Progenitor cell of endocrine pancreas (in vitro differentiated cells): ENCODE data around the gene LARP1. TPM values are rescaled to one million over a fixed set of nuclear protein-coding genes. Genes with fewer than 3 reads are reported as not detected.

Experiments used
- DNase-seq: peaks from one replicate; pipeline ENCODE4 v3.0.0; 2021; ENCODE audit warnings: low spot score; ENCODE audit not compliant: unreplicated experiment
- H3K27ac Mint-ChIP-seq: 2 replicates; pipeline ENCODE4 v1.8.0; 2021; ENCODE audit warnings: mild to moderate bottlenecking, moderate library complexity, mixed read lengths
- H3K27me3 Mint-ChIP-seq: 2 replicates; pipeline ENCODE4 v1.8.0; 2021; ENCODE audit warnings: mixed read lengths
- H3K36me3 Mint-ChIP-seq: 2 replicates; pipeline ENCODE4 v1.8.0; 2022; ENCODE audit warnings: mixed read lengths; ENCODE audit not compliant: insufficient read depth
- H3K4me1 Mint-ChIP-seq: 2 replicates; pipeline ENCODE4 v1.8.0; 2021; ENCODE audit warnings: low read depth, mixed read lengths
- H3K4me3 Mint-ChIP-seq: 2 replicates; pipeline ENCODE4 v1.8.0; 2021; ENCODE audit warnings: low read depth, mild to moderate bottlenecking, moderate library complexity, mixed read lengths
- H3K9me3 Mint-ChIP-seq: 2 replicates; pipeline ENCODE4 v1.8.0; 2021; ENCODE audit warnings: low read depth, mixed read lengths
- total RNA-seq: library from RNA; stranded (reverse); gene quantifications from 2 replicates; pipeline ENCODE4 v1.2.1, GENCODE V29; 2021
- TF ChIP-seq, protein P1 (sequence below): fragments of 200-600 bp; sonication (generic); IDR thresholded peaks from one replicate; pipeline ENCODE4 v1.5.0; 2021; ENCODE audit warnings: antibody characterized with exemption, mild to moderate bottlenecking; ENCODE audit not compliant: unreplicated experiment

Gene LARP1
- total RNA-seq, 1 donor from 2014 or later = 225 TPM

DNA sequence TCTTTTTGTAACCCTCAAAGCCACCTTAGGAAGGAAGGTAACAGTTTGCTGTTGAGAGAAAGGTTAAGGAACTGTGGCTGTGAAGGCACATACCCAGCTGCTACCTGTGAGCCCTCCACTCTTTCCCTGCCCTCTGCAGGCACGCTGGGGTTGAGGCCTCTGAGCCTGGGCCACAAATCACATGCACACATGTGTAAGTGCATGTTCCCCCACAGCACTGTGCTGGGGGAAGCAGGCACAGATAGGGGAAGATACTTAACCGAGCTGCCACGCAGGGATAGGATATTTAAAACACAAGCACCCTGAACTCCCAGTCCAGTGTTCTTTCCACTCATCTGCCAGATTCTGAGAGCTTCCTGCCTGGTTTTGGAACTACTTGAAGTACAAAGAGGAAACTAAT, 18.1 kb downstream of the LARP1 start:
- no peaks in the 10 kb centered on the region for H3K27me3 Mint-ChIP-seq
- no peak overlapping the region for H3K4me3 Mint-ChIP-seq
- H3K9me3 Mint-ChIP-seq = no peaks in the 10 kb centered on the region
- TF ChIP-seq, protein P1, sequence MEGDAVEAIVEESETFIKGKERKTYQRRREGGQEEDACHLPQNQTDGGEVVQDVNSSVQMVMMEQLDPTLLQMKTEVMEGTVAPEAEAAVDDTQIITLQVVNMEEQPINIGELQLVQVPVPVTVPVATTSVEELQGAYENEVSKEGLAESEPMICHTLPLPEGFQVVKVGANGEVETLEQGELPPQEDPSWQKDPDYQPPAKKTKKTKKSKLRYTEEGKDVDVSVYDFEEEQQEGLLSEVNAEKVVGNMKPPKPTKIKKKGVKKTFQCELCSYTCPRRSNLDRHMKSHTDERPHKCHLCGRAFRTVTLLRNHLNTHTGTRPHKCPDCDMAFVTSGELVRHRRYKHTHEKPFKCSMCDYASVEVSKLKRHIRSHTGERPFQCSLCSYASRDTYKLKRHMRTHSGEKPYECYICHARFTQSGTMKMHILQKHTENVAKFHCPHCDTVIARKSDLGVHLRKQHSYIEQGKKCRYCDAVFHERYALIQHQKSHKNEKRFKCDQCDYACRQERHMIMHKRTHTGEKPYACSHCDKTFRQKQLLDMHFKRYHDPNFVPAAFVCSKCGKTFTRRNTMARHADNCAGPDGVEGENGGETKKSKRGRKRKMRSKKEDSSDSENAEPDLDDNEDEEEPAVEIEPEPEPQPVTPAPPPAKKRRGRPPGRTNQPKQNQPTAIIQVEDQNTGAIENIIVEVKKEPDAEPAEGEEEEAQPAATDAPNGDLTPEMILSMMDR = no peak
- no peaks in the 10 kb centered on the region for H3K36me3 Mint-ChIP-seq
- DNase-seq = no peak
- peak overlapping the region; percentile 69 for H3K27ac Mint-ChIP-seq
- H3K4me1 Mint-ChIP-seq = peaks cover 30% of the 10 kb centered on the region

DNA sequence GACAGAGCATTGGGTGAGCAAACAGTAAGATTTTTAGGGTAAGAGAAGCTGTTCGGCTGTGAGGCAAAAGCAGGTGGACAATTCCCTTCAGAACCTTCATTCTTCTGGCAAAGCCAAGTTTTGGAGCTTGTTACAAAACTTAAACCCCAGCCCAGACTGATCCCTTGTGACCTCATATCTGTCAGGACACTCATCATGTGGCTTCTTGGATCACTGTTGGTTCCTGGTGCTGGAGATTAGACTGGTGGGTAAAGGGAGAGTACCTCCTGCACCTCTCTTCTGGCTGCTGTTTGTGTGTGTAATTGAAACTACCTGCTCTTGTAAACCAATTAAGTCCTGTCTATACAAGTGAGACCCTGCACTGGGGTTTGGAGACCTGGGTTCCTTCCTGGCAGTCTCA, 21.0 kb downstream of the LARP1 start:
- no peaks in the 10 kb centered on the region for H3K27me3 Mint-ChIP-seq
- no peak for DNase-seq
- peak overlapping the region; percentile 44 for H3K27ac Mint-ChIP-seq
- H3K36me3 Mint-ChIP-seq = no peaks in the 10 kb centered on the region
- no peaks in the 10 kb centered on the region for H3K9me3 Mint-ChIP-seq
- TF ChIP-seq, protein P1 = no peak
- peaks cover 15% of the 10 kb centered on the region for H3K4me1 Mint-ChIP-seq
- no peak overlapping the region for H3K4me3 Mint-ChIP-seq

DNA sequence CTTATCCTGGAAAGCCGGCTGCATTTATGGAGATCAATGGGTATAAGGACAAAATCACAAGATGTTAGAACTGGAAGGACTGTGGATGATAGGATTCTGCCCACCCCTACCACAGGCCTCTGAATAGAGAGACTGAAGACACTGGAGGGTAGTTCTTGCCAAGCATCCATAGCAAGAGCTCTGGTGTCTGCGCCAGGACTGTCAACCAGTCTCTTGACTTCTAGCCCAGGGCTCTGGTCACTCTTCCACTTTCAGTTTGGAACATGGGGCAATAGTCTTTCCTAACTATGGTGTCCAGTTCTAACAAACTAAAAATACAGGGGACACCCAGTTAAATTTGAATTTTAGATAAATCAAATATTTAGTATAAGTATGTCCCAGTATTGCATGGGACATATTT, 23.4 kb downstream of the LARP1 start:
- Mint-ChIP-seq H3K36me3 (no peaks in the 10 kb centered on the region), H3K4me3 (no peak overlapping the region), H3K27me3 (no peaks in the 10 kb centered on the region), H3K4me1 (peaks cover 15% of the 10 kb centered on the region), H3K9me3 (no peaks in the 10 kb centered on the region), H3K27ac (no peak overlapping the region)
- no peak for DNase-seq
- TF ChIP-seq, protein P1 = no peak

DNA sequence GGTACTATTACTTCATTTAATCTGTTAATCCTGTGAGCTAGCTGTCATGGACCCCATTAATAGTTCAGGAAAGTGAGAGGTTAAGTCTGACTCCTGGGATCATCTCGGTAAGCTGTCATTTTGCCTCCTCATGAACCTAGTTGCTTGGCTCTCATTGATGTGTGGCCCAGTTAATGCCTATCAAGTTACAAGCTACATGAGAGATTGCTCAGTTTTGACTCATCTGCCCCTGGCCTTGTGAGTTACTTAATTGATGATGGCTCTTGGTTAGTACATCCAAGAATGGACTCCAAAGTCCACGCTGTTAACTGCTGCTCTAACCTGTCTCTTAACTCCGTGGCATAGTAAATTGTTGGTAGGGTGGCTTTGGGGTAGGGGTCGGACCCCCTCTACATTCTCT, 23.9 kb downstream of the LARP1 start:
- H3K36me3 Mint-ChIP-seq = no peaks in the 10 kb centered on the region
- no peak for DNase-seq
- H3K4me3 Mint-ChIP-seq = no peak overlapping the region
- peaks cover 18% of the 10 kb centered on the region for H3K4me1 Mint-ChIP-seq
- H3K9me3 Mint-ChIP-seq = no peaks in the 10 kb centered on the region
- TF ChIP-seq, protein P1 = no peak
- no peak overlapping the region for H3K27ac Mint-ChIP-seq
- no peaks in the 10 kb centered on the region for H3K27me3 Mint-ChIP-seq

DNA sequence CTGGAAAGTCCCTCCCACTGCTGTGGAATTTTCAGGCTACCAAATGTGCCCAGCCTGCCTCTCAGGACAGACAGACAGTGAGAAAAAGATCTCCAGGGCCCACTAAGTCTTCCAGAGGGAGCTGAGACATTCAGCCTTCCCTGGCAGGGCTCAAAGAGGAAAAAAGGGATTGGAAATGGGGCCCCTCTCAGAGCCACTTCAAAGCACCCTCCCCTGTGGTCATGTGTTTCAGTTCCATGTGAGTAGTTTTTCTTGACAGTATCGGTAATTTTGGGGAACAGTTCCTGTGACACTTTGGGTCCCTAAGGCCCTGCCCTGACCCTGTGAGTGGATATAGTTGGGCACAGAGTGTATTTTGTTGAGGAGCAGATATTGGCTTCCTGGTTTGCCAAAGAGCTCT, 25.0 kb downstream of the LARP1 start:
- Mint-ChIP-seq H3K4me1 (peaks cover 21% of the 10 kb centered on the region), H3K27ac (no peak overlapping the region), H3K9me3 (no peaks in the 10 kb centered on the region), H3K4me3 (no peak overlapping the region), H3K36me3 (no peaks in the 10 kb centered on the region), H3K27me3 (no peaks in the 10 kb centered on the region)
- DNase-seq = no peak
- TF ChIP-seq, protein P1 = no peak
